NOMO-1 (cell line): ENCODE measurements around the gene CPEB4.
A peak's percentile ranks its signal among the peaks of the same experiment; 100 is the strongest.

ENCODE experiments used
- DNase-seq, 2 experiments: peaks; one replicate each; lab custom pipeline; 2025; ENCODE audit not compliant: unreplicated experiment in 2 of 2; lab: John Stamatoyannopoulos, UW

The CPEB4 gene

DNA sequence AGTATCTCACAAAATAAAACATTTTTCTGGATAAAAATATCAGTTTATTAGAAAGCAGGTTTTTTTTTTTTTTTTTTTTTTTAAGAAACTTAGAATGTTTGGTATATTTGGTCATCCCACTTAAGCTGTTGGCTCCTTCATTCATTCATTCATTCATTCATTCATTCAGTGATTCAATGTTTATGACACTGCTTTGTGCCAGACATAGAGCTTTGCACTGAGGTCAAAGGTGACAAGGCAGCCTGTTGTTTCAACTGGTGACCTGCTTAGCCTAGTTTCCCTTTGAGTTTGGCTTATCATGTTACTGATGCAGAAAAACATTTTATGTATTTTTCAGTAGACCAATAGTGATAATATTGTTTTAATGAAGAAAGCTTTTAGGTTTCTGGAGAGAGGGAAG, 23.5 kb downstream of the CPEB4 start:
- DNase-seq: no peak

DNA sequence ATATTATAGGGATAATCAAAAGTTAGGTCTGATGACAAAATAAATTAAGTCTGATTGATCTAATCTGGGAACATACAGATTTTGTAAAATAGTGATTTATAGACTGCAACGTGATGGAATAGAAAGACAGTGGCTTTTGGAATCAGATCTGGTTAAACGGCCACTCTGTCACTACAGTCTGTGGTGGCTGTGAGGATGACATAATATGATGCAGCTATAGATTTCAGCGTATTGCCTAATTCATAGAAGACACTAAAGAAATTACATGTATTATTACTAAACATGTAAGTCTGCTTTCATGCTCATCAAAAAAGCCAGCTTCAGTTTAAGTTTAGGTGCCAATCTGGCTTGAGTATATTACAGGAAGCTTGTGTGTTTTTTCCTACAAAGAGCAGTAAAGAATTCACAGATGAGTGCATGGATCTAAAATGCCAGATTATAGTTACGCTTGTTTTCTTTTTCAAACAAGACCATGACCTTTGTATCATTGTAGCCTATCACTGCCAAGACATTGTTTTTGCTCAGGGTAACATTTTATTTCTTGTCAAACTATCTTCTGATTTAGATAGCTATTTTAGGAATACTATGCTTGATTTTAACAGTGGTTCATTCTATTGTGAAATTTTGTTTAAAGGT, 25.7 kb downstream of the CPEB4 start:
- DNase-seq: peak in 1 of 2 experiments; percentile 86

DNA sequence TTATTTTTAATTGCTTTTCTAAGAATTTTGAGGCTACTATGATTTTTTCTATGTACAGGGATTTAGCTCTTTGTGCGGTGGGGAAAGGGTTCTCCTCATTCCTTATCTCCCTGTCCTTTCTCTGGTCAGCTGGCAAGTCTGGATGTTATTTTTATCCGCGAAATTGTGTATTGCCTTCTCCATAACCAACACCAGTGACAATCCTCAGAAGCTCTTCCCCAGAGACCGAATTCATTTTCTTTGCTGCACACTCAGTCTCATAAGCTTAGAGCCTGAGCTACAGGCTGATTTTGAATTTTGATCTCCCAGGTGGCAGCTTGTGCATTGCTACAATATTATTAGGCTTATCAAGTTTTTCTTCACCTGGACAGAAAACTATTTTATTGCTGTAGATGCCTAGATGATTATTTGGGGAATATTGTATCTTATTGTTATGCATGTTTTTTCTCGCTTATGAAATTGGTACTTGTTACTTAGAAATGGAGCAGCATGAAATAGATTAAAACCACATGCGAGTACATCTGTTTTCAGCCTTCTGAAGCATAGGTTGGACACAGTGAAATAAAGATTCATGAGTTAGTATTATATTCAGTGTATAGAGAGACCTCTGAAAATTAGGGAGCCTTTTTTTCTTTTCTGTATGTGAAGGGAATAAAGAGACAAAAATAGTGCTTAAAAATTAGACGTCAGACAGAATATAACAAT, 27.3 kb downstream of the CPEB4 start:
- no peak for DNase-seq

DNA sequence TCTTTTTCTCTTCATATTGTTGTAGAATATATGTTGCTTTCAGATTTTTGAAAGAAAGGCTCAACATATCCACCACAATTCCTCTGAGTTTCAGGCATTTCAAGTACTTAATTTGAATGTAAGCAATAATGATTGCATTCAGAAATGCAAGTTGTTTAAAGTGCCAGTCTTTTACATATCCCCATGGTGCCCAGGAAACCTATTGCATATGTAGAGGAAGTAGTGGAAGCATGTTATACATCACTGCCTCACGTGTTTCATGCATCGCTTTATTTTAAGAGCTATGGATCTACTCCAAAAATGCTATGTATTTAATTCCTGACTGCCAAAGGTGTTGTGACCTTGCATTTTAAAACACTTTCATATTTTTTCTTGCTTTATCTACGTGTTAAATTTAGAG, 28.1 kb downstream of the CPEB4 start:
- no peak for DNase-seq

DNA sequence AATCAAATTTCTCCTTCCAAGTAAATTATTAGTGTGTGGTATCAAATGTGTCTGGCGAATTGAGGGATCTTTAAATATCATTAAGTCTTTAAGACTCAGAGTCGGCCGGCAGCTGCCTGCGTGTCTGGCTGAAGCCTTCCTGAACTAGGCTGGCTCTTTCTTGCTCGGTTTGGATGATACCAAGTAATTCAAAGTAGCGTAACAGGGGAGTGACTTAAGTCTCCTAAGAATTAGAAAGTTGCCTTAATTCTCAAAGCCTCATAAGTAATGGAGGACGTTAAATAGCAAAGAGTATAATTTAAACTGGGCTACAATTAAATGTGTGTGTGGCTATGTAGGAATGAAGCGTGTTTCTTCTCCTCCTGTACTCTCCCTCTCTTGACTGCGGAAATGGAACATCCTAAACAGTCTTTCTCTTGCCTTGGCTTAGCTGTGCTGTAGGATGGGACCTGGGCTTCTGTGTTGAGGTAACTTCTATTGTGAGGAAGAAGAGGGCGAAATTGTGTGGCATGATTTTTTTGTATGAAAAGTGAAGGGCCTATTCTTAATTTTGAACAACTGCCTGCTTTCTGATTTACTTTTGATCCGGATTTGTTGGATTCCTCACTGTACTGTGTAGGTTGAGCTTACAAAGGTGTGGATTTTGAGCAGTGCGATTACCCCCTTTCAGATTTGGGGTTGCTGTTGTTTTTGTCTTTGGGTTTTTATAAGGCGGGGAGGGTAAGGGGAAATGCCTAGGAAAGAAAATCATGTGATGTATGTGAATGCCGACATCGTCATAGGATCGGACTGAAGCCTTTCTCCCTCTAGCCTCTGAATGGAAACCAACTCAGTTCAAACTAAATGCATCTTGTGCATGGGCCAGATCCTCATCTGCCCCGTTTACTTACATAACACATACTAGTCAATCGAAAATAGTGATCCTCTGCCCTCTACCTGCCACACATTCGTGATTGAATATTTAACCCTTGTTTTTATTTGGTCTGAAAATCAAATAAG, 29.9 kb downstream of the CPEB4 start:
- peak; percentile 59 to 93 for DNase-seq

DNA sequence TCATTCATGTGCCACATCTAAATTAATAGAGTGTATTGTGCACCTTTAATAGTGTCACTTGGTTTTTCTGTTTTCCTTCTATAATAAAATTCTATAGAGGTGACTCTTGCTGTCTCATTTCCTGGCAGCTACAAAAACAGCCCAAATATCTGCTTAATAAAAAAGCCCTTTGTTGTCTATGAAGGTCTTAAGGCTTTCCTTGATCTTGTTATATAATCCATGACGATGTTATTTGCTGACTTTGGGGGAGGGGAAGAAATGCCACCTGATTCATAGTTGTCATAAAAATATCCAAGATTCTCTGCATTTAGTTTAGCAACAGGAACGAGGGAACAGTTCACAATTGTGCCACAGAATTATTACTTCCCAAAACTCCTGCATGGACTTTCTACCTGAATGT, 31.3 kb downstream of the CPEB4 start:
- DNase-seq: no peak

DNA sequence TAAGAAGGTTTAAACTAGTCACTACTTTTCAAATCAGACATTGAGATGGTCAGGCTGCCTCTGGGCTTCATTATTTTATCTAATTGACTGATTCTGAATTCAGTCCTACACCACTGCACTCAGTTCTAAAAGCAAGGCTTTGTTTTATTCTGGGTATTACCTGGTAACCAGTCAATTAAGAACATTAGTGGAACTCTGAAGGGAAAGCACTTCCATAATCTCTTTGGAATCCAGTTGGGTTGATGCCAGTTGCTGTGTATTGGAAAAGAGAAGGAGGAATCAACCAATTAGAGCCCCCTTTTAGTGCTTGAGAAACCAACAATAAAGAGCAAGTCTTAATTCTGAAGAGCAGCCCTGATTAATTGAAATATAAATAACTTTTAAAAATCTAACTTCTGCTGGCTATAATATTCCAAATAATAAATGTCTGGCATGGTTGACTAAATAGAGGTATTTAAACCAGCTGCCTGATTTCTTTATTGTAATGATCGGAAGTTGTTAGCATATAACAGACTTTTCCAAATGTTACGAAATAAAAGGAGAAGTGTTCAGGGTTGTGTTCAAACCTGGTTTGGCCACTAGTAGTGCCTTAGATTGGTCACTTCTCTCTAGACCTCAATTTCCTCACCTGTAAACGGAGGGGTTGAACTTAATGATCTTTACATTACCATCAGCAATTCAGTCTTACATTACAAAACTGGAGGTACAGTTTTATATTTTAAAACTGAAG, 32.0 kb downstream of the CPEB4 start:
- DNase-seq: peak; percentile 48 to 68

DNA sequence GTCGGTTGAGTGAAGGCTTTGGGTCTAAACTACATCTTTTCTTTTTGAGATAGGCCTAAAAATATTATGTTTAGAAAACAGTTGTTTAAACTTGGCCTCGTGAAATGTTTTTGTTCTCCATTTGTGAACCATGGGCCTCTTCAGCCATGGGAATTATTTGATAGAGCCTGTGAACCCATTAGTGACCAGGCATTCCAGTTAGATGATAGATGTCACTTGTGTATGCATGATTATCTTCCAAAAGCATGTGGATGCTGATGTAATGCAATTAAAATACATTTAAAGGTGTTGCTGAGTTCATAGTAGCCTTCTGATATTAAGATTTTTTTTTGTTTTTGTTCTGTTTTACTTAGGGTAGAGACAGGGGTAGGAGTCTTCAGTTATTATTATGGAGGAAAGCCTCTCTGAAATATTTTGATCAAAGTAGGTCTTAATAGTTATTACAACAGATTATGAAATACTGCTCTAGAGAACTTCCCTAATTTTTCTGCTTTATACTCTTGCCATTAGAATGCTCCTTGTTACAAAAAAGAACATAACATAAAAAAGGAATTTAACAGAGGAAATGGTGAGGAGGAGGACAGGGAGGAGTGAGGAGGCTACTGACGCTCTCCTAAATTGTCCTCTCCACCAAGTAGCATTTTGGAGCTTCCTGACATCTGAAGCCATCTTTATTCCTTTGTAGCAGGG, 32.9 kb downstream of the CPEB4 start:
- peak; percentile 44 to 70 for DNase-seq

DNA sequence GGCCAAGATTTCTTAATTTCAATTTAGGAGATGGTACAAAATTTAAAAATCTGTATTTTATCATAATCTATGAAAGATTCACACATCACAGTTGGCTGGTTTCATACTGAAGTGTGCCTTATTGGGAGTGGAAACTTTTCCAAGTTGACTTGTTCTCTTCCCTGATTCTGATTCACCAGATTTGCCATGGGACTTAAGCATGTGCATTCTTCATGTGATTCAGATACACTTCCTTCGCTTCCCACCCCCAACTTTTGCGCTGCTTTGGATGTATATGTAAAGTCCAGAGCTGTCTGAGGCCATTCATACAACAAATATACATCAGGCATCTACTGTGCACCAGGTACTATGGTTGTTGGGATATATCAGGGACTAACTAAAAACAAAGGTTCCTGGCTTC, 34.4 kb downstream of the CPEB4 start:
- no peak for DNase-seq

DNA sequence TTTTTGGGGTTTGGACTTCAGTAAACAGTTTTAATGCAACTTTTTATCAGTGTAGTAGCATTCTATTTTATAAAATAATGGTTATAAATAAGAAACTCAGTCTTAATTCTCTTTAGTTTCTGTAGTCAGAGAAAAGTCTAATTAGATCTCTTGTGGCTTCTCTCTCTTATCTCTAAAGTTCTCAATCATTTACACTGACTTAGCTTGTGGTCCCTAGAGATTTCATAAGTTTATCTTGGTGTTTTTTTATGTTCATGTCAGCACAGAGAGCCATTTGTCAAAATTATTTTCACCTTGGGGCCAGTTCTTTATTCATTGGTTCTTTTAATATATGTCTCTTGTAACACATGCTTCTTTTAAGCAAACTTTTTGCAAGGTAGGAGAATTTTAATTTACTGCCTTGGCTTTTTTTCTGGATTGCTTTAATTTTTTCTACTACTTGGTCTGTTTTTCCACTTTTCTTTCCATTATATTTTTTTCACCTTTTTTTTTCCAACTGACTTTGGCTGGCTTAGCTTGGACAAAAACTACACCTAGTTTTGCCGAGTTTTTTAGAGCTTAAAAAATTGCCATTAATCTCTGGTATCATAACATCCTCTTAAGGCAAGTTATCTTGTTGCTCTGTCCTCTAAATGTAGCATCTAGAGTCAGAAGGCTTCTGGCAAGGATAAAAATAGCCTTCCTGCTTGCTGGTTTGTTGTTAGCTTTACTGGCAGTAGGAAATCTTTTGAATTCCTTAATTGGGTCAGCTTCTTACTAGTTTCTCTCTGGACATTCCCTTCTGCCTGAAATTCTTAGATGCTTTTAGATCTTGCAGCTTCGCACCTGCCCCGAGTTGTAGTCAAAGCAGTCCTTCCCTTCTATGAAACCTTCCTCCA, 35.3 kb downstream of the CPEB4 start:
- no peak for DNase-seq

DNA sequence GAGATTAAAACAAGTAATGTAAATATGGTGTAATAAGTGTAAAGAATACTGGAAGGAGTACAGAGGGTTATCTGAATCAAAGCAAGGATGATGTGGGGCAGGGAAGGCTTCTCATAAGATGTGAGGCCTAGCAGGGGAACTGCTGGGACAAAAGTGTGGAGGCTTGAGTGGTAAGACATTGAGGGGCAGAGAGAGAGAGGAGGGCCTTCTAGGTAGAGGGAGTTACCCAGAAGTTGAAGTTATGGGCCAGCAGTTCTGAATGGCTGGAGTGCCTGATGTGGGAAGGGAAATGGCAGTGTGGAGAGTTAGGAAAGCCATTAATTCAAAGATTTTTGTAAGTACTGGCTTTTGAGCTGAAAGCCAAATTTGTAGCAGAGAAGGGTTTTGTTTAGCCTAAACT, 36.8 kb downstream of the CPEB4 start:
- no peak for DNase-seq

DNA sequence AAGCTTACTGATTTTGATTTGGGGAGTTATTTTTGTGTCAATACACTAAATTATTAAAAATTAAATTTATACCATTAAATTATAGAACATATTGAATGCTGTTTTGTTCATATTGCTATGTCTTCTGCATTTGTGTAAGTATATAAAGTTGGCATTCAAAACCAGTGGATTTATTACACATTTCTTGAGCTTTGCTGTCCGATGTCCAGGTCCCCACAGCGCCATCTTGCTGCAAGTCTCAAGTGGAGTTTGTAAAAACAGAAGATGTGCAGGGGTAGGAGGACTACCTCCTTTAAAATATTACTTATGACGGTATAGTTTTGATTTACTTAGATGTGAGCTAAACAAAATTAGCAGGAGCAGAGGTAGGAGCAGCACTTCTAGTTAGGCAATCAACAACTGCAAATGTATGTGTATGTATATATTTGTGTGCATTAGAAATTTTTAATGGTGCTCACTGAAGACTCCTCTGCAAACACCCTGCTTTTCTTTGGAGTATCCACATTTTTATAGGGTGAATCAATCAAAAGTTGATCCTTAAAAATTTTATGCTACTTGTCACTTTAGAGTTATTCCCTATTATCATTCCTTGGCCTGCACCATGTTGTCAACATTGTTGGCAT, 37.4 kb downstream of the CPEB4 start:
- peak in 1 of 2 experiments; percentile 8 for DNase-seq

DNA sequence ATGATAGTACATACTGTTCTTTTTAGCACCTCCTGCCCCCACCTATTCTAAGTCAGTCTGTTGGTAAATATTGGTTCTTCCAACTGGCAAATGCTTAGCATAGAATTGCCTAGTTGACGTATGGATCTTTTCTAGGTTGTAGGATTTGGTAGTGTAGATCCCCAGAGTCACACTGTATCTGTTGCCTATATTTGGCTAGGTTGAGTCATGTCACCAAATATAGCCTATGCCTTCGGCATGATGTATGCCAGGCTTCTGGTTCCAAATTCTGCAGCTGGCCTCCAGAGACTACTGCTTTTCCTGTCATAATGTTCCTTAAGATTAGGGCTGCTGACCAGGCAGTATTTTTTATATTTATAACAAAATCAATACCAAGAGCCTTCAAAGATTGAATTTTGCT, 38.2 kb downstream of the CPEB4 start:
- no peak for DNase-seq

DNA sequence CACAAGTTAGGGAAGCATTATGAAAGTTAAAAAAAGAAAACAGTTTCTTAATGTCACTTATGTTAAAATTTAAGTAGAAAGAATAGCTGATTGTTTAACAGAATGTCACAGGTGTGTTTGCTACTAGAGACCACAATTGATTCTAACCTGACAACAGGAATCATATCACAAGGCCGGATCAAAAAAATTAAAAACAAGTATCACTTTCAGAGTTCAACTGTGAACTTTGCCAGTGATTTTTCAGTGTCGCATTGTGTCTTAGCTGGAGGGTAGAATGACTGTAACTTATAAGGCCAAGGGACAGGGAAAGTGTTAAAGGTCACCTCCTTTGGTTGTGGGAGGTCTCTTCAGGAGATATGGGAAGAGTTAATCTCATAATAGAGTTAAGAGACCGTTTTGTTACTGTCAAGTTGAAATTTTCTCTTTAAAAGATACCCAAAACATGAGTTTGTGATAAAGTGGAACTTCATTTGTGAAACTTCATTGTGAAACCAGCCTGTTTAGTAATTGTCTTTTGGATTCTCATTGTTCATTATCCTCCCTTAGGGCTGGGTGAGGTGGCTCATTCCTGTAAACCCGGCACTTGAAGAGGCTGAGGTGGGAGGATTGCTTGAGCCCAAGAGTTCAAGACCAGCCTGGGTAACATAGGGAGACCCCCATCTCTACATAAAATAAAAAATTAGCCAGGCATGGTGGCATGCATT, 40.9 kb downstream of the CPEB4 start:
- peak; percentile 18 to 33 for DNase-seq

DNA sequence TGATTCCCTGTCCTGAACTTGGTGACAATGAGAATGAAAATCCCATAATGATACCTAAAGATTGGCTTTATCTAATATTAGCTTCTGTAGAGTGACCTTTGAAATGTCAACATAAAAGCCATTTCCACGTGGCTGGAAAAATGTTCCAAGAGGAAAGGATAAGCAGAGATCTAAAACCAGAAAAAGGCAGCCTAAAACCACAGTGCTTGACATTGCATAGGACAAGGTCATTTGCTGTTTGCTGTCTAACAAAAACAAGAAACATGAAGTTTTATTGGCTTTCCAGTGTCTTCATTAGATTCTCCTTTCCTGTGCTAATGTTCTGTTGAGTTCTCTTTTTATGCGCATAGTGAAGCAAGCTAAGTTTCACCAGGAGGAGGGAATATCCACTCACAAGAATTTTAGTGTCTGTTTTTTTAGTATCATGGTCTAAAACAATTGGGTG, 44.6 kb downstream of the CPEB4 start:
- DNase-seq: no peak

DNA sequence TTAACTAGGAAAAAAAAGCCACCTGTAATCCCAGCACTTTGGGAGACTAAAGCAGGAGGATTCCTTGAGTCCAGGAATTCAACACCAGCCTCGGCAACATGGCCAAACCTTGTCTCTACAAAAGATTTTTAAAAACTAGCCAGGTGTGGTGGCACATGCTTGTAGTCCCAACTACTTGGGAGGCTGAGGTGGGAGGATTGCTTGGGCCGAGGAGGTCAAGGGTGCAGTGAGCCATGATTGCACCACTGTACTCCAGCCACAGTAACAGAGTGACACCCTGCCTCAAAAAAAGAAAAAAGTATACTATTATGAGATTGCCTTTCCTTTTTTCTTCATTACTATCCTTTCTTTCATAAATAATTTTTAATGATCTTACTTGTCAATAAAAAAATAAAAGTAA, 45.8 kb downstream of the CPEB4 start:
- DNase-seq: no peak

DNA sequence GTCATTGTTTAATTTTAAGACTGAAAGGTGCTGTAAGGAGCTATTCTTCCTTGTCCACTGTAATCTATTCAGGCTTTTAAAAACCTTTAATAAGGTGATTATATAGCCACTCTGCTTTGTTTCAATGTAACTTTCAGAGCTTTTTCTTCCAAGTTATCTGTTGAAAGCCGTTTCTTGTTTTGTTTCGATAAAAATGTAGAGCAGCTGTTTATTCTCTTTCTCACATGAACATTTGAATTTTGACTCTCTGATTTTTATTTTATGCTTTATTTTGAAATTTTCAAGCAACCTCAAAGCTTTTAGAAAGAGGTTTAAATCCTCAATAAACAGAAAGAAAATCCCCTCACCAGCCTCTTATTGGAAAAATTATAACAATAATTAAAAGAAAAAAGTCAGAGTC, 47.2 kb downstream of the CPEB4 start:
- DNase-seq: no peak

DNA sequence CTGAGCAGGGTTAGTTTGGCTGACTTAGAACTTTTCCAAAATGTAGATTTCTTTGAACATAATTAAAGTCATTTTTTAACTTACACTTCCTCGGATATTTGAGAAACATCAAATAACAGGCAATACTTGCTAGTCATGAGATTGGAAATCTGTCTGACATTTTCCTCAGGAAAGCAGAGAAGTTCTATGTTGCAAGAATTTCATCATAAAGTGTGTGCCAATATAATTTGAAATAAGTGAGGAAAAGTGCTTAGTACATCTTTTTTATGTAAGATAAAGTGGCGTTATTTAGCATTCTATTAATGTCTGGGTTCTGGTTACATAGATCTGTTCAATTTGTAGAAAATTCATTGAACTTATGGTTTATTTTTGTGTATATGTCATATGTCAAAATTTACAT, 52.1 kb downstream of the CPEB4 start:
- DNase-seq: no peak
